Heart left ventricle (tissue), 16 donors: ENCODE measurements around the gene ZFHX2. TPM values are rescaled to one million over a fixed set of nuclear protein-coding genes. Genes with fewer than 3 reads are reported as not detected.

ENCODE experiments used
- ATAC-seq, 4 donors: fragments of 200-7000 bp; cut with Tn5 transposase; one replicate each; pipeline ENCODE4 v1.9.1; 2020 to 2022; ENCODE audit warnings: moderate library complexity in 4 of 4, mild to moderate bottlenecking in 3 of 4, moderate number of reproducible peaks in 1 of 4
- DNase-seq, 5 donors: peaks; one replicate each; pipeline ENCODE4 v3.0.0-alpha.2; 2020
- H3K27ac ChIP-seq, 12 donors: fragments of 200-600 bp; sonication (generic) in 4 of 12; one replicate each; pipeline versions ENCODE4 v1.5.0 to v1.8.0; 2016 to 2022; ENCODE audit warnings: mild to moderate bottlenecking in 2 of 12
- H3K27me3 ChIP-seq, 9 donors: fragments of 200-600 bp; sonication (generic) in 2 of 9; one replicate each; pipeline versions ENCODE4 v1.5.1 to v1.8.0; 2016 to 2022; ENCODE audit warnings: mild to moderate bottlenecking in 3 of 9
- H3K36me3 ChIP-seq, 9 donors: fragments of 200-600 bp; sonication (generic) in 2 of 9; one replicate each; pipeline versions ENCODE4 v1.5.0 to v1.8.0; 2018 to 2022; ENCODE audit warnings: mild to moderate bottlenecking in 2 of 9
- H3K4me1 ChIP-seq, 12 donors: fragments of 200-600 bp; sonication (generic) in 4 of 12; one replicate each; pipeline versions ENCODE4 v1.5.0 to v1.8.0; 2016 to 2022; ENCODE audit warnings: mild to moderate bottlenecking in 3 of 12
- H3K4me3 ChIP-seq, 12 donors: fragments of 200-600 bp; sonication (generic) in 4 of 12; one replicate each; pipeline versions ENCODE4 v1.5.0 to v1.8.0; 2017 to 2022; ENCODE audit warnings: mild to moderate bottlenecking in 9 of 12, moderate library complexity in 4 of 12
- H3K9me3 ChIP-seq, 12 donors: fragments of 200-600 bp; sonication (generic) in 4 of 12; one replicate each; pipeline versions ENCODE4 v1.5.0 to v1.8.0; 2016 to 2022; ENCODE audit warnings: mild to moderate bottlenecking in 1 of 12
- CTCF ChIP-seq, 12 donors: fragments of 200-600 bp; sonication (generic) in 4 of 12; IDR thresholded peaks; one replicate each; pipeline versions ENCODE4 v1.5.0 to v1.8.0; 2018 to 2022; ENCODE audit warnings: antibody characterized with exemption in 12 of 12, mild to moderate bottlenecking in 5 of 12
- POLR2A ChIP-seq, 2 donors: fragments of 450-650 bp; IDR thresholded peaks; one replicate each; pipeline ENCODE4 v1.6.1; 2017; ENCODE audit warnings: antibody characterized with exemption in 2 of 2, mild to moderate bottlenecking in 2 of 2, moderate library complexity in 2 of 2
- WGBS, 4 donors: extraction: QIAGEN DNeasy Blood & Tissue Kit in 2 of 4; methylation state at CpG; one replicate each; pipeline versions ENCODE4 v1.1.5 to v1.1.7; 2013 to 2018; 5-methylcytosine and 5-hydroxymethylcytosine counted together
- intact Hi-C, 10 donors: fragments of 100-400 bp; cut with DNase I; formaldehyde crosslinking; loops; one replicate each; pipeline versions ENCODE4 v1.11.1 to v1.14.2; 2022
- polyA plus RNA-seq, 2 donors: library from polyadenylated mRNA; stranded (reverse); fragments of 200-250 nt; gene quantifications; one replicate each; pipeline ENCODE4 v1.2.3, GENCODE V29; 2013
- total RNA-seq, 9 donors: library from RNA; depleted of rRNA in 2 of 9; stranded (reverse); fragments of >200 nt in 2 of 9; fragmentation: NEBNext Ultra II Directional in 3 of 9; extraction: Animal tissue kit (Norgen Biotek cat#: 25700) in 3 of 9; gene quantifications; one replicate each; pipeline versions ENCODE4 v1.1.0 to v1.2.4, GENCODE V29; 2016 to 2023
- donor health status: ischemic (EF 13 %, LVEDD 7.1; RV severe dilation, severe dysfunction).
- donor health status: healthy with polysubstance abuse.
- donor health status: DM: no; HTN: yes; CAD: no.
- donor health status: DM: no; HTN: no; CAD: no.
- donor health status: ischemic (EF 25% LVEDD 6.9; RV normal size, moderate dysfunction).
- donor health status: ischemic (EF 25% LVEDD 5.7; RV mildly dilated, moderate dysfunction).
- donor health status: healthy.
- donor health status: DM: yes; HTN: yes; CAD: no.
- donor health status: ischemic (EF 35%, LVEDD 5.7; RV mildly dilated, moderate dysfunction).
- donor health status: nonischemic (EF 11% LVEDD 7.7; RV severe dilation, severe dysfunction).
- donor health status: DM: yes; HTN: yes; CAD: no.
- donor health status: PGD.
- donor health status: ischemic (EF 29% LVEDD 5.4; RV normal size, mild dysfunction).
- donor health status: nonischemic (EF 23%, LVEDD 6.1; RV moderate dilation, normal function).

Gene ZFHX2
- total and polyA plus RNA-seq, 11 donors = 0.24 to 2.3 (median 0.88) TPM

- Histone ChIP-seq H3K9me3 (no peaks in the 10 kb centered on the region), H3K27me3 (no peaks in the 10 kb centered on the region), H3K36me3 (peaks cover 0 to 55% (median 17%) of the 10 kb centered on the region in 9 donors), H3K27ac (no peak overlapping the region), H3K4me3 (no peak overlapping the region), H3K4me1 (peaks cover 0 to 31% (median 19%) of the 10 kb centered on the region in 12 donors)
- intact Hi-C loops = loop anchor here in 4 of 10 donors (1.0 to 10.0 kb wide), 5 partner anchors 78 to 254 kb away; partner anchors contain the start of genes BCL2L2 (in 1 of the 4), PABPN1 (in 1 of the 4) and PPP1R3E (in 1 of the 4)
- WGBS, 4 donors = 82 to 88% (median 86%) methylated on average over 9 to 10 of the region's 10 CpGs
- ATAC-seq (no peak), DNase-seq (no peak)
- TF ChIP-seq POLR2A (IDR thresholded peaks at IDR 0.05) = no peak
- no peak for TF ChIP-seq CTCF (IDR thresholded peaks at IDR 0.05)
These were observed 6.9 kb upstream of the ZFHX2 start for GRCh38 chr14:23558346-23559009.

GRCh38 chr14:23557946-23558345 is 6.4 kb upstream of the ZFHX2 start:
- 94 to 100% (median 98%) methylated on average over 1 of the region's 1 CpG for WGBS, 4 donors
- no peak overlapping the region for H3K27ac ChIP-seq
- H3K4me3 ChIP-seq = no peak overlapping the region
- H3K36me3 ChIP-seq = peaks cover 0 to 49% (median 17%) of the 10 kb centered on the region in 9 donors
- no peaks in the 10 kb centered on the region for H3K27me3 ChIP-seq
- H3K9me3 ChIP-seq = no peaks in the 10 kb centered on the region
- TF ChIP-seq POLR2A (IDR thresholded peaks at IDR 0.05) (no peak), CTCF (IDR thresholded peaks at IDR 0.05) (no peak)
- no peak for DNase-seq
- intact Hi-C loops = loop anchor here in 3 of 10 donors (2.0 to 10.0 kb wide), 4 partner anchors 77 to 253 kb away; partner anchors contain the start of genes BCL2L2 (in 1 of the 3), PABPN1 (in 1 of the 3) and PPP1R3E (in 1 of the 3)
- no peak for ATAC-seq
- H3K4me1 ChIP-seq = peaks cover 0 to 29% (median 19%) of the 10 kb centered on the region in 12 donors

GRCh38 chr14:23557521-23557920 is 6.0 kb upstream of the ZFHX2 start:
- DNase-seq = no peak
- intact Hi-C loops = loop anchor here in 2 of 10 donors (10.0 kb wide), 2 partner anchors 233 to 253 kb away; partner anchors contain the start of genes BCL2L2 (in 1 of the 2), PABPN1 (in 1 of the 2) and PPP1R3E (in 1 of the 2)
- no peak for TF ChIP-seq CTCF (IDR thresholded peaks at IDR 0.05)
- TF ChIP-seq POLR2A (IDR thresholded peaks at IDR 0.05) = no peak
- 53 to 69% (median 60%) methylated on average over 2 of the region's 2 CpGs for WGBS, 4 donors
- peak overlapping the region in 1 of 12 donors; percentile 4 for H3K27ac ChIP-seq
- H3K4me1 ChIP-seq = peaks cover 0 to 29% (median 19%) of the 10 kb centered on the region in 12 donors
- ATAC-seq = no peak
- peaks cover 0 to 47% (median 17%) of the 10 kb centered on the region in 9 donors for H3K36me3 ChIP-seq
- peak overlapping the region in 3 of 12 donors; percentile 79 to 100 (median 94) for H3K4me3 ChIP-seq
- no peaks in the 10 kb centered on the region for H3K27me3 ChIP-seq
- H3K9me3 ChIP-seq = no peaks in the 10 kb centered on the region
